Stimulated activated memory B cell treated with anti-CD40 and anti-IgM and Interleukin-4, amounts not matched to agents 10 μg/mL and 1 μg/mL and 100 μg/mL, for 72 hours (primary cell): ENCODE measurements around the gene ARIH2.
"Not testable (repeated sequence)": the region's sequence is repeated elsewhere in the genome, so short reads cannot be mapped to it uniquely, and the experiment has no call there.

Source experiments
- ATAC-seq: fragments of 150-1000 bp; cut with Tn5 transposase; 2 replicates; pipeline ENCODE4 v1.10.0; 2021
- H3K27ac Mint-ChIP-seq: one replicate; pipeline ENCODE4 v1.8.0; 2022; ENCODE audit warnings: mild to moderate bottlenecking, mixed read lengths
- H3K27me3 Mint-ChIP-seq: one replicate; pipeline ENCODE4 v1.8.0; 2022; ENCODE audit warnings: mixed read lengths
- H3K36me3 Mint-ChIP-seq: one replicate; pipeline ENCODE4 v1.8.0; 2022; ENCODE audit warnings: mixed read lengths
- H3K4me1 Mint-ChIP-seq: one replicate; pipeline ENCODE4 v1.8.0; 2022; ENCODE audit warnings: mixed read lengths
- H3K4me3 Mint-ChIP-seq: one replicate; pipeline ENCODE4 v1.8.0; 2022; ENCODE audit warnings: mild to moderate bottlenecking, moderate library complexity, mixed read lengths
- H3K9me3 Mint-ChIP-seq: one replicate; pipeline ENCODE4 v1.8.0; 2022; ENCODE audit warnings: mixed read lengths

Gene ARIH2

DNA sequence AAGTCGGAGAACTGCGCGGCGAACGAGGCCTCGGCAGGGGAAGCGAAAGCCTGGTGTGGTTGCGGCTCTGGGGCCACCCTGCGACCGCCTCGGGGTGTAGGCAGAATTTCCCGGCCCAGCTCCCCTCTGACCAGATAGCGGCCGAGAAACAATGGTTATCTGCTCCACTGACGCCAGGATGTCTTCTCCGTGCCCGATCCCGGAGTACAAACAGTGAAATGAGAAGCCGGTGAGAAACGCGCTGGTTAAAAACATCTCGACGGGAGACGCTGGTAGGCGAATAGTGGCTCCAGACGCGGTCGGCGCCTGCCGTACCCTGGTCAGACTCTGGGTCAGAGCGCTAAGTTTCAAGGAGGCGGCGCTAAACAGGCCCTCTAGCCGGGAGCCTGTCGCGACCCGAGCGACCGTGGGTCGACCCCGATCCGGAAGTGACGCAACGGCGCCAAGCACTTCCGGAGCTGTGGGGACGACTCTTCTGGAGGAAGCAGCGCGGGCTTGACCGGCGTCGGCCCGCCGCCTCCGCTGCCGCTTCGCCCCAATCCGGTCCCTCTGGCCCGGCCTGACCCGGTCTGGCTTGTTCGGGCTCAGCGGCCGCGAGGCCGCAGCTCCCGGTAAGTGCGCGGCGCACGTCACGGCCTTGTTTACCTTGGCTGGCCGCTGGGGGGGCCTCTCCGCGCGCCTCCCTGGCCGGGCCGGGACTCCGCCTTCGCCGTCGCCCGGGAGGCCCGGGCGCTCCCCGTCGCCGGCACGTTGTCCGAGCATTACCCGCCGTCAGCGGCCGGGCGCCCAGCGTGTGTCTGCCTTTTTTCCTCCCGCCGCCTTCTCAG, at the start of gene ARIH2:
Gene ARIH2 (plus strand): TSS at position 455 of the 827 bp plus-strand sequence. CDS start 8,717 bp downstream, outside the sequence.
- H3K27ac Mint-ChIP-seq = peak within 1 kb of the TSS; percentile 92
- peak; percentile 96 for ATAC-seq
- peak within 1 kb of the TSS; percentile 93 for H3K4me3 Mint-ChIP-seq
- H3K36me3 Mint-ChIP-seq = peaks cover 8% of the 10 kb centered on the region
- H3K9me3 Mint-ChIP-seq = no peaks in the 10 kb centered on the region
- H3K27me3 Mint-ChIP-seq = no peaks in the 10 kb centered on the region
- peaks cover 20% of the 10 kb centered on the region for H3K4me1 Mint-ChIP-seq

DNA sequence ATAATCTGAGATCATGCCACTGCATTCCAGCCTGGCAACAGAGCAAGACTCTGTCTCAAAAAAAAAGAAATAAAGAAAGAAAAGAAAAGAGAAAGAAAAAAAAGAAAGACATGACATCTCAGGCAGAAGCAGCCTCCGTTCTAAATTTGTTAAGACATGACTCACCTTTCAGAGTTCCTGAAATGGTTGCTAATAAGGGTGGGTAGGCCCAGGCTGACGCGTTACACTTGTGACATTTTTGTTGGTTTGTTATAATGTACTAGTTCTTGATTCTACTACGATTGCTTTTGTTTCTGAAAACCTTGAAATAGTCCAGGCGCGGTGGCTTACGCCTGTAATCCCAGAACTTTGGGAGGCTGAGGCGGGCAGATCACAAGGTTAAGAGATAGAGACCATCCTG, 41.0 kb upstream of the ARIH2 start:
- ATAC-seq = no peak
- peaks cover 14% of the 10 kb centered on the region for H3K4me1 Mint-ChIP-seq
- no peak overlapping the region for H3K27ac Mint-ChIP-seq
- H3K36me3 Mint-ChIP-seq = peaks cover 36% of the 10 kb centered on the region
- H3K9me3 Mint-ChIP-seq = no peaks in the 10 kb centered on the region
- H3K4me3 Mint-ChIP-seq = no peak overlapping the region
- H3K27me3 Mint-ChIP-seq = no peaks in the 10 kb centered on the region

DNA sequence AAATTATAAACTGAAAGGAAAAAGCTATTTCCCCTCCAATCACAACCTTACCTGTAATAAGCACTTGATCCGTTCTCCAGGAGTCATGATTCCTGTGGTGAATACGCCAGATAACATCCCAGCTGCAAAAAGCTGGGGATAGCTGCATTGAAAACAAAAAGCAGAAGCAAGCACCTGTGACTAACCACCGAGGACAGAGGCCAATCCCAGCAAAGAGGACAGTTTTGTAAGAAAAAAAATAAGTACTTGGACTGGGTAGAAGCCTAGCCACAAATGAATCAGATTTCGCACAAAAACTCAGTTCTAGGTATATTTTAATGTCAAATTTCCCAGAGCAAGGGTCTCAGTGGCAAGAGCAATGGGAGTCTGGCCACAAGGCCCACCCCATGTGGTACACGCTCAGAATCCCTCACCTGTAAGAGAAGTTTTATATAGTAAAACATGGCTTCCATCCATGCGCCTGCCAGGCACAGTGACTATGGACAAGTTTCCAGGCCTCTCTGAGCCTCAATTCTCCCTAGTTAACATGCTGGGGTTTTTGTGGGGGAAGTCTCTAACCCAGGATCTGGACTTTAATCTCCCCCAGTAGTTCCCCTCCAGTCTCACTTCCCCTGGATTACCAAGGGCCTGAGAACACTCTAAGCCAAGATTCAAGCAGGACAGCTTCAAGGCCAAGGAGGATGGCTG, 39.2 kb upstream of the ARIH2 start:
- no peaks in the 10 kb centered on the region for H3K9me3 Mint-ChIP-seq
- H3K27ac Mint-ChIP-seq = peak overlapping the region; percentile 61
- peaks cover 34% of the 10 kb centered on the region for H3K36me3 Mint-ChIP-seq
- H3K4me3 Mint-ChIP-seq = no peak overlapping the region
- peak; percentile 76 for ATAC-seq
- no peaks in the 10 kb centered on the region for H3K27me3 Mint-ChIP-seq
- H3K4me1 Mint-ChIP-seq = peaks cover 14% of the 10 kb centered on the region

DNA sequence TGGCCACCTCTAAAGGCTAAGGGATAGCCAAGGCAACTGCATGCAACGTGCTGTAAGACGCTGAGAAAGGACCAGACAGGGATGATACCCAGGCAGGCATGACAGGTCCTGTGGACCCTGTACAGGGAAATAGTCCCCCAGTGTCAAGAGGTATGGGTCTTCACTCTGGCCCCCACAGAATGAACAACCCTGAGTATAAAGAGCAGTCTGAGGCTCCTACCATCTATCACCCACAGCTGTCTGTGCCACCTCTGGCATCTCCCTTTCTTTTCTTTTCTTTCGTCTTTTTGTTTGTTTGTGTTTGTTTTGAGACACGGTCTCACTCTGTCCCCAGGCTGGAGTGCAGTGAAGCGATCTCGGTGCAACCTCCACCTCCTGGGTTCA, 38.7 kb upstream of the ARIH2 start:
- Mint-ChIP-seq H3K27me3 (no peaks in the 10 kb centered on the region), H3K9me3 (no peaks in the 10 kb centered on the region), H3K27ac (peak overlapping the region; percentile 61), H3K36me3 (peaks cover 36% of the 10 kb centered on the region), H3K4me3 (no peak overlapping the region), H3K4me1 (peaks cover 14% of the 10 kb centered on the region)
- peak; percentile 36 for ATAC-seq

DNA sequence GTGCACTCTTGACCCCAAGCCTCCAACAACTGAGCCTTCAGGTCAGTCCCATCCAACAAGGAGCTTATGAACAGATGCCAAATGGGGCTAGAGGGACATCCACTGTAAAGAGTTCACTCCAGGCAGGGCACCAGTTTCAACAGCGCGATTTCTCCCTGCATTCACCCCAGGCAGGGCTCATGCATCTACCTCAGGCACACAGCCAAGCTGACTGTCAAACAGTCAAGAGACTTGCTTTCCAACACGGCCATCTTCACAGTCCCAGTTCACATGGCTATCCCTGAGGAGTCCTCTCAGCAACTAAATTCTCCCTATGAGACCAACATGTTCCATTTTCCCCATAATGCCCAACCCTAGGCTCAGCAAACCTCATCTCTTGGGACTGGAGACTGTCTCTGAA, 37.6 kb upstream of the ARIH2 start:
- H3K27me3 Mint-ChIP-seq = no peaks in the 10 kb centered on the region
- H3K36me3 Mint-ChIP-seq = peaks cover 46% of the 10 kb centered on the region
- H3K4me3 Mint-ChIP-seq = no peak overlapping the region
- H3K4me1 Mint-ChIP-seq = peaks cover 21% of the 10 kb centered on the region
- no peak overlapping the region for H3K27ac Mint-ChIP-seq
- ATAC-seq = no peak
- no peaks in the 10 kb centered on the region for H3K9me3 Mint-ChIP-seq

DNA sequence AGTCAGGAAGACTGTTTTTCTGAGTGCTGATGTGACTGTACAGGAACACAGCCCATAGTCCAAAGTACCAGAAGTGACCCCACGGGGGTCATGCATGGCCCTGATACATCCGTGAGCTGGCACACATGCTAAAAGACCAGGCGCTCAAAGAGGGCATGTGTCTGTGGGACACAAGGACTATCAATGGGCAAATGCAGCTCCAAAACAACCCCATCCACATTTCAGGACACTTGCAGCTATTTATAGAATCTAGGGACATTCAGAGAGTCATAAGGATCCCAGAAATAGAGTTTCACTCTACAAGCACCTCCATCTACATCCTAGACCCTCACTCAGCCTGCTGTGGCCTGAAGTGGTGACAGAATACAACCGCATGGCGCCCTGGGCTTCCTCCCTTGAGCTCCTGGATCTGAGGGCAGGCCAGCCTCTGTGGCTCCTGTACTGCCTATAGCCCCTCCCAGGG, 37.0 kb upstream of the ARIH2 start:
- Mint-ChIP-seq H3K27ac (no peak overlapping the region), H3K36me3 (peaks cover 46% of the 10 kb centered on the region), H3K27me3 (no peaks in the 10 kb centered on the region), H3K4me3 (no peak overlapping the region), H3K4me1 (peaks cover 21% of the 10 kb centered on the region), H3K9me3 (no peaks in the 10 kb centered on the region)
- ATAC-seq = no peak

DNA sequence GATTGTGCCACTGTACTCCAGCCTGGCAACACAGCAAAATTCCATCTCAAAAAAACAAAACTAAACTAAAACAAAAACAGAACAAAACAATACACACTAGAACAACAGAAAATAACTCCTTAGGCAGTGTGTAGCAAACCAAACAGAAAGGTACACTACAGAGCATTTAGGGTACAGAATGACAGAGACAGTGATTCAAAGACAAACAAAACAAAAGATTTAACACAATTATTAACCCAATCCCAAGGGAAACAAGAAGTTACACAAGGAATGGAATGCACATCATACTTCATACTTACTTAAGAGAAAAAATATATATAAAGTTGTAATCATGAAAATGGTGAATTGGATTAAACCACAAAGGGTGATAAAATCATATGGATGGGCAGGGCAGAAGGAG, 32.9 kb upstream of the ARIH2 start:
- Mint-ChIP-seq H3K4me1 (peaks cover 7% of the 10 kb centered on the region), H3K4me3 (no peak overlapping the region), H3K27ac (no peak overlapping the region), H3K36me3 (peaks cover 49% of the 10 kb centered on the region), H3K9me3 (no peaks in the 10 kb centered on the region), H3K27me3 (no peaks in the 10 kb centered on the region)
- ATAC-seq = no peak

DNA sequence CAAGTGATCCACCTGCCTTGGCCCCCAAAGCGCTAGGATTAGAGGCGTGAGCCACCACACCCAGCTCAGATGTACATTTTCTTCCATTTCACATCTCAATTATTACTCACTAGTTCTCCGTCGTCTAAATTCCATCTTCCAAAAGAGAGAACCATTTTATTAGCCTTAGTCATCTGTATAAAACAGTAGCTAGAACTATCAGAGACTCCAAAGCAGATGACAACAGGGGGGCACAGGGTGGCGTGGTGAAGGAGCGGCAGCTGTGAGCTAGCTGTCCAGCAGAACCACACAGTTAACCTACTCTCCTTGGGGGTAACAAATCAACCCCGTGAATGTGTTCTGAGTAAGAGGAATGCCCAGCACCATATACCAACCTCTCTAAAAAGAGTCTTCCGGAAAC, 27.0 kb upstream of the ARIH2 start:
- Mint-ChIP-seq H3K9me3 (no peaks in the 10 kb centered on the region), H3K36me3 (peaks cover 25% of the 10 kb centered on the region), H3K27me3 (no peaks in the 10 kb centered on the region), H3K4me1 (peaks cover 1% of the 10 kb centered on the region), H3K27ac (no peak overlapping the region), H3K4me3 (no peak overlapping the region)
- no peak for ATAC-seq

DNA sequence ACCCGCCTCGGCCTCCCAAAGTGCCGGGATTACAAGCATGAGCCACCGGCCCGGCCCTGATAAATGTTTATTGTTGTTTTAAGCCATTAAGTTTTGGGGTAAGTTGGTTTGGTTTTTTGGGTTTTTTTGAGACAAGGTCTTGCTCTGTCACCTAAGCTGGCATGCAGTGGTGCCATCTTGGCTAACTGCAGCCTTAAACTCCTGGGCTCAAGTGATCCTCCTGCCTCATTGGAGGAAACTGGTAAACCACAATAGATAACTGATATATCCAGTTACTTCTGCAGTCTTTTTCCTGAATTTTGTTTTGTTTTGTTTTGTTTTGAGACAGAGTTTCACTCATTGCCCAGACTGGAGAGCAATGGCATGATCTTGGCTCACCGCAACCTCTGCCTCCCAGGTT, 24.1 kb upstream of the ARIH2 start:
- Mint-ChIP-seq H3K36me3 (peaks cover 13% of the 10 kb centered on the region), H3K4me1 (peaks cover 31% of the 10 kb centered on the region), H3K27ac (no peak overlapping the region), H3K9me3 (no peaks in the 10 kb centered on the region), H3K4me3 (no peak overlapping the region), H3K27me3 (no peaks in the 10 kb centered on the region)
- no peak for ATAC-seq

DNA sequence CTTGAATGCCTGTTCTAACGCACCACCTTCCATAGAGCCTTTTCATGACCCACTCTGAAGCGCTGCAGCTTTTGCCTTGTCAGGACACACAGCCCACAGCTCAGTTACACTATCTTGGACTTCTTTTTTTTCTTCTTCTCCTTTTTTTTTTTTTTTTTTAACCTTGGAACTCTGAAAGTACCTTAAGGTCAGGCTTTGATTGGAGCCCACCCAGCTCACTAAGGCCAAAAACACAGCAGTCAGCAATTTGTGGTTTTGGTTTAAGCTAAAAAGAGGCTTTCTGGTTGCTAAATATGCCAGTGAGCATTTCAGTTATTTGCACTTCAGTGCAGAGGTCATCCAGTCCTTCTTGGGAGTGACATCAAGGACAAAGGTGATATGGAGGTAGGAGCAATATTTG, 21.7 kb upstream of the ARIH2 start:
- H3K27ac Mint-ChIP-seq = peak overlapping the region; percentile 79
- no peaks in the 10 kb centered on the region for H3K36me3 Mint-ChIP-seq
- ATAC-seq = no peak
- H3K9me3 Mint-ChIP-seq = no peaks in the 10 kb centered on the region
- no peaks in the 10 kb centered on the region for H3K27me3 Mint-ChIP-seq
- peaks cover 39% of the 10 kb centered on the region for H3K4me1 Mint-ChIP-seq
- no peak overlapping the region for H3K4me3 Mint-ChIP-seq

DNA sequence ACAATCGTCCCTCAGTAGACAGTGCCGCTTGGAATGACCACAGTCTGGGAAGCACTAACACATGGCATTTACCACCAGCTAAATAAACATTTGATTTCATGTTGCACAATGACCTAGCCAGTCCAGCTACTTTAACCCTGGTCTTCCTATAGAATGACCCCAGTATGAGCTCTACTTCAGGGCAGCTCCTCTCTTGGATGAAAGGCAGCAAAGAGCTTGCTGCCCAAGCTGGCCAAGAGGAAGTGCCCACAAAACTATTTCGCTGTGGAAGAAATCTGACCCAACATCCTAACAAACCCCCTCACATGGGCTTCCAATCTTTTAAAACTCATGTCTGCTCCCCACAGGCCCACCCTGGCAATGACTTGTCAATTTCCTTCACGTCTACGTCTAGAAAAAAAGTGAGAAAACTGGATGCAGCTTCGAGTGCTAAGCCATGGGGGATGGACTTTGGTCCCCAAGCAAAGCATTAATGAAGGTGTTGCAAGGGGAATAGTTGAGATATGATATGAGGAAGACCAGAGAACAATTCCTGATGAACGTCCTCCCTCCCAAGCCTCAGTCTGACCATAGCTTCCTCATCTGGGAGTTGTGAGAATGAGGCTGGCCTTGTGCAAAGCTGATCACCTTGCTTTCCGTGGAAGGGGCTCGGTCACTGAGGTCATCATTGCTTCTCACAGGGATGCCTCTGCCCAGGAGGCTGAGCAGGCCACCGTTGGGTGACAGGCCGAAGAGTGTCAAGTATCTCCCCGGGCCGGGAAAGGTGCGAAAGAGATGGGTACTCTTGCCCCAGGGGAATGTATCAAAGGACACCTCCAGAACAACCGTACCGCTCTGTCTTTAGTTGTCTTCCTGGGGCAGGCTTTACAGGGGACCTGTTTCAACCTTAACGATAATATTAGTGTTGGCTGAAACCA, 20.9 kb upstream of the ARIH2 start:
- H3K4me3 Mint-ChIP-seq = peak overlapping the region; percentile 90
- no peaks in the 10 kb centered on the region for H3K36me3 Mint-ChIP-seq
- H3K9me3 Mint-ChIP-seq = no peaks in the 10 kb centered on the region
- H3K27me3 Mint-ChIP-seq = no peaks in the 10 kb centered on the region
- ATAC-seq = peak; percentile 16
- H3K4me1 Mint-ChIP-seq = peaks cover 43% of the 10 kb centered on the region
- H3K27ac Mint-ChIP-seq = peak overlapping the region; percentile 79

DNA sequence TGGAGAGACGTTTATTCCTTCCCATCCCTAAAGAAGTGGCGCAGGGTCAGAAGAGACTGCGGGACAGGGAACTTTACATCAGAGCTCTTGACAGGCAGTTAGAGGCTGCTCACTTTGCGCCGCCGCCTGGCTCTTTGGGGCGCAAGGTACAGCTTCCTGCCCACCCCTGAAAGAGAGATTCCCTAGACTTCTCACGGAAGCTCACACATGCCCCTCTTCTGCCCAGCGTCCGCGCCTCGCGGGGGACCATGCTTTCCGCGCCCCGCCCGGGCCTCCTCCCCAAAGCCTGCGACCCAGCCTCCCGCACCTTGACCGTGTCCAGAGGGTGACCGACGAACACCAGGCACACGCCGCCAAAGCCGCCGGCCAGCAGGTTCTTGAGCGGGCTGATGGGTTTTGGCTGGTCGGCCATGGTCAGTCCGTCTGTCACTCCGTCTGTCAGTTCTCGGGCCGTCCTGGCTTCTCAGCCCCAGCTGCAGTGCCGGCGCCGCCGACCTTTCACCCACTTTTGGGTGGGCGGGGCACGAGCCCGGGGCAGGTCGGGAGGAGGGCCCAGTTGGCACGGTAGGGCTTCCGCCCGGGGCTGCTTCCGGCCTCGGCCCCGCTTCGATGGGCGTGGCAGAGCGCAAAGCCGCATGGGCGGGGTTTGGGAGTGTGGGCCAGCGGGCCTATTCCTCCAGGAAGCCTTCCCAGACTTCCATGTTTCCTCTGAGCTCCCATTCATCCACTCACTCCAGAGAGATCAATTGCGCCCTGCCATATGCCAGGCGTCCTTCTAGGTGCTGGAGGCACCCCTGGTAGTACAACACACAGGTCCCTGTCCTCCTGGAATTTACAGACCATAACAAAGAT, 20.0 kb upstream of the ARIH2 start, which contains the start of gene SLC25A20:
Gene SLC25A20 (minus strand): TSS at position 500 of the 852 bp plus-strand sequence. CDS start 88 bp downstream, at position 412.
- peak within 1 kb of the TSS; percentile 79 for H3K27ac Mint-ChIP-seq
- no peaks in the 10 kb centered on the region for H3K36me3 Mint-ChIP-seq
- no peaks in the 10 kb centered on the region for H3K27me3 Mint-ChIP-seq
- peaks cover 49% of the 10 kb centered on the region for H3K4me1 Mint-ChIP-seq
- H3K4me3 Mint-ChIP-seq = peak within 1 kb of the TSS; percentile 90
- peak; percentile 98 for ATAC-seq
- H3K9me3 Mint-ChIP-seq = no peaks in the 10 kb centered on the region

DNA sequence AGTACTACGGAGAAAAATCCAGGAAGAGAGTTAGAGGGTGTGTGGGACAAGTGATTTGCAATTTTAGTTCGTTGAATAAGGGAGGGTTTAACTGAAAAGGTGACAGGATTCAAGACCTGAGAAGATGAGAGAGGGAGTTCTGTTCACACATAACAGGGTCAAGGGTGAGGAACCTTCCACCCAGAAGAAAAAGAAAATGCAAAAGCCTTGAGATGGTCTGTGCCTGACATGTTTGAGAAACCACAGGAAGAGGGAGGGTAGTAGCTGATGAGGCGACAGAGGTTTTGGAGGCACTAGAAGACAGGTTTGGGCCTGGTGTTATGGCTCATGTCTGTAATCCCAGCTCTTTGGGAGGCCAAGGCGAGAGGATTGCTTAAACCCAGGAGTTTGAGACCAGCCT, 19.4 kb upstream of the ARIH2 start:
- Mint-ChIP-seq H3K4me1 (peaks cover 52% of the 10 kb centered on the region), H3K9me3 (no peaks in the 10 kb centered on the region), H3K4me3 (peak overlapping the region; percentile 90), H3K27ac (peak overlapping the region; percentile 79), H3K27me3 (no peaks in the 10 kb centered on the region), H3K36me3 (no peaks in the 10 kb centered on the region)
- ATAC-seq = no peak

DNA sequence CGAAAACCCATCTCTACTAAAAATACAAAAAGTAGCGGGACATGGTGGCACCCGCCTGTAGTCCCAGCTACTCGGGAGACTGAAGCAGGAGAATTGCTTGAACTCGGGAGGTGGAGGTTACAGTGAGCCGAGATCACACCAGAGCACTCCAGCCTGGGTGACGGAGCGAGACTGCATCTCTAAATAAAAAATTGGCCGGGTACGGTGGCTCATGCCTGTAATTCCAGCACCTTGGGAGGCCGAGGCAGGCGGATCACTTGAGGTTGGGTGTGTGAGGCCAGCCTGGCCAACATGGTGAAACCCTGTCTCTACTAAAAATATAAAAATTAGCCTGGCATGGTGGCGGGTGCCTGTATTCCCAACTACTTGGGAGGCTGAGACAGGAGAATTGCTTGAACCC, 11.6 kb upstream of the ARIH2 start:
- not testable (repeated sequence) for H3K9me3 Mint-ChIP-seq, H3K4me3 Mint-ChIP-seq, H3K27ac Mint-ChIP-seq, ATAC-seq, H3K36me3 Mint-ChIP-seq, H3K27me3 Mint-ChIP-seq
- H3K4me1 Mint-ChIP-seq = peaks cover 16% of the 10 kb centered on the region
